A673 (cell line): ENCODE measurements around the gene FTO. TPM values are rescaled to one million over a fixed set of nuclear protein-coding genes. Genes with fewer than 3 reads are reported as not detected.

Experiments
- BruUV-seq: library from RNA; stranded (reverse); fragments of 400-500 nt; replicated peaks from 2 replicates; lab custom pipeline; 2021; lab: Mats Ljungman, UMichigan
- CTCF ChIA-PET: fragments of 300-600 bp; sonication (Branson Sonifier 250); formaldehyde crosslinking; loops from one replicate; lab custom pipeline; 2022; ENCODE audit warnings: antibody characterized with exemption; lab: Charles Lee
- POLR2A ChIA-PET: fragments of 300-600 bp; sonication (Branson Sonifier 250); formaldehyde crosslinking; loops from one replicate; lab custom pipeline; 2022; ENCODE audit warnings: antibody characterized with exemption; ENCODE audit not compliant: low non-redundant PET; lab: Charles Lee
- DNase-seq: peaks from one replicate; pipeline ENCODE4 v3.0.0-alpha.2; 2015; ENCODE audit warnings: low spot score
- H3K27ac ChIP-seq: fragments of 200-600 bp; sonication (generic); 2 replicates; pipeline ENCODE4 v1.5.1; 2016; ENCODE audit warnings: mixed run types, low read depth, mild to moderate bottlenecking, mixed read lengths, antibody characterized with exemption, low read length; ENCODE audit not compliant: poor library complexity, severe bottlenecking
- H3K27me3 ChIP-seq: fragments of 200-600 bp; sonication (generic); replicated peaks from 2 replicates; pipeline ENCODE4 v1.6.1; 2017; ENCODE audit warnings: mixed run types, low read depth, mild to moderate bottlenecking, mixed read lengths, antibody characterized with exemption, low read length; ENCODE audit not compliant: insufficient read depth, poor library complexity
- H3K36me3 ChIP-seq: fragments of 200-600 bp; sonication (generic); 2 replicates; pipeline ENCODE4 v1.6.1; 2016; ENCODE audit warnings: mixed run types, mild to moderate bottlenecking, mixed read lengths, antibody characterized with exemption, low read length; ENCODE audit not compliant: insufficient read depth, poor library complexity, severe bottlenecking
- H3K4me1 ChIP-seq: fragments of 200-600 bp; sonication (generic); 2 replicates; pipeline ENCODE4 v1.6.1; 2017; ENCODE audit warnings: mixed run types, mild to moderate bottlenecking, mixed read lengths, antibody characterized with exemption, low read length; ENCODE audit not compliant: insufficient read depth, poor library complexity, severe bottlenecking
- H3K4me3 ChIP-seq: fragments of 200-600 bp; sonication (generic); 2 replicates; pipeline ENCODE4 v1.5.1; 2016; ENCODE audit warnings: low read depth, mixed run types, mild to moderate bottlenecking, mixed read lengths, low read length; ENCODE audit not compliant: poor library complexity, severe bottlenecking
- H3K9me3 ChIP-seq: fragments of 200-600 bp; sonication (generic); 2 replicates; pipeline ENCODE4 v1.6.1; 2016; ENCODE audit warnings: mixed run types, low read depth, mild to moderate bottlenecking, mixed read lengths, antibody characterized with exemption, low read length; ENCODE audit not compliant: poor library complexity, severe bottlenecking
- CTCF ChIP-seq: fragments of 300-800, 200-600 bp; sonication (generic); conservative IDR thresholded peaks from 2 replicates; pipeline ENCODE4 v1.5.1; 2017; ENCODE audit warnings: low read depth, mild to moderate bottlenecking, antibody characterized with exemption, low read length, moderate library complexity, mixed read lengths
- EZH2 ChIP-seq: fragments of 200-600 bp; sonication (generic); IDR thresholded peaks from 2 replicates; pipeline ENCODE4 v1.6.1; 2017; ENCODE audit warnings: borderline replicate concordance, low read depth, mild to moderate bottlenecking, mixed read lengths, antibody characterized with exemption, low read length; ENCODE audit not compliant: poor library complexity, severe bottlenecking
- intact Hi-C: fragments of 100-400 bp; cut with micrococcal nuclease; formaldehyde crosslinking; loops from one replicate; pipeline ENCODE4 v1.10.0; 2022; ENCODE audit not compliant: unreplicated experiment
- total RNA-seq: library from RNA; stranded (reverse); gene quantifications from 2 replicates; pipeline ENCODE4 v1.2.3, GENCODE V29; 2021

The FTO gene
- total RNA-seq, 1 experiment from 2014 or later: 73.4 TPM

GRCh38 chr16:53948326-53948725, 244.4 kb downstream of the FTO start:
- TF ChIP-seq CTCF (no peak), EZH2 (no peak)
- ChIA-PET CTCF (no interaction called here), POLR2A (no interaction called here)

GRCh38 chr16:53948734-53949430, 244.9 kb downstream of the FTO start:
- intact Hi-C loops: loop anchor here (10.0 kb wide), 1 partner anchor 336 kb away; the partner anchor contains the start of gene IRX3
- ChIA-PET POLR2A (no interaction called here), CTCF (no interaction called here)
- no peak overlapping the region for H3K27ac ChIP-seq
- H3K9me3 ChIP-seq: no peaks in the 10 kb centered on the region
- no peak for DNase-seq
- TF ChIP-seq CTCF: no peak
- TF ChIP-seq EZH2: no peak
- H3K36me3 ChIP-seq: no peaks in the 10 kb centered on the region
- peaks cover 13% of the 10 kb centered on the region for H3K4me1 ChIP-seq
- no peaks in the 10 kb centered on the region for H3K27me3 ChIP-seq
- H3K4me3 ChIP-seq: no peak overlapping the region
- BruUV-seq: no TSS peak

More at GRCh38 chr16:53948326-53948725, 244.4 kb downstream of the FTO start:
- H3K27me3 ChIP-seq: no peaks in the 10 kb centered on the region
- no peak for DNase-seq
- no TSS peak for BruUV-seq
- H3K36me3 ChIP-seq: no peaks in the 10 kb centered on the region
- intact Hi-C loops: loop anchor here (10.0 kb wide), 1 partner anchor 336 kb away; the partner anchor contains the start of gene IRX3
- no peak overlapping the region for H3K4me3 ChIP-seq
- H3K27ac ChIP-seq: no peak overlapping the region
- peaks cover 13% of the 10 kb centered on the region for H3K4me1 ChIP-seq
- H3K9me3 ChIP-seq: no peaks in the 10 kb centered on the region

- no peaks in the 10 kb centered on the region for H3K36me3 ChIP-seq
- H3K4me1 ChIP-seq: peaks cover 13% of the 10 kb centered on the region
- no peak for DNase-seq
- POLR2A ChIA-PET: no interaction called here
- CTCF ChIA-PET: interaction anchor here (0.7 kb wide), 1 partner anchor 16 kb away, joined by 5 read pairs; no protein-coding TSS in a partner anchor
- no peak overlapping the region for H3K4me3 ChIP-seq
- H3K9me3 ChIP-seq: no peaks in the 10 kb centered on the region
- BruUV-seq: no TSS peak
- H3K27me3 ChIP-seq: no peaks in the 10 kb centered on the region
- intact Hi-C loops: loop anchor here (10.0 kb wide), 1 partner anchor 335 kb away; the partner anchor contains the start of gene IRX3
- TF ChIP-seq EZH2 (no peak), CTCF (no peak)
- no peak overlapping the region for H3K27ac ChIP-seq
These were observed 245.9 kb downstream of the FTO start for GRCh38 chr16:53949715-53950410.
